B cell (primary cell): ENCODE measurements around the gene GPR183. TPM values are rescaled to one million over a fixed set of nuclear protein-coding genes. Genes with fewer than 3 reads are reported as not detected.

ENCODE experiments used
- ATAC-seq: fragments of 200-7000 bp; cut with Tn5 transposase; one replicate; pipeline ENCODE4 v1.10.0; 2021; ENCODE audit warnings: low read depth, mild to moderate bottlenecking, moderate number of reproducible peaks, moderate library complexity
- CTCF ChIA-PET: fragments of 350-600 bp; sonication (Branson Sonifier 250); formaldehyde crosslinking; loops from one replicate; lab custom pipeline; 2021; ENCODE audit warnings: antibody characterized with exemption, inconsistent platforms; lab: Charles Lee
- POLR2A ChIA-PET: fragments of 350-600 bp; sonication (Branson Sonifier 250); formaldehyde crosslinking; loops from one replicate; lab custom pipeline; 2021; ENCODE audit warnings: antibody characterized with exemption; lab: Charles Lee
- DNase-seq: peaks from one replicate; pipeline ENCODE4 v3.0.0; 2013
- H2AFZ ChIP-seq: 2 replicates; pipeline ENCODE4 v1.6.1; 2012; ENCODE audit warnings: mild to moderate bottlenecking, low read depth, low read length; ENCODE audit not compliant: insufficient read depth, poor library complexity, severe bottlenecking
- H3K27ac ChIP-seq, 2 donors: 1 replicate in 1 of 2; 2 replicates in 1 of 2; pipeline ENCODE4 v1.5.1; 2012 to 2013; ENCODE audit warnings: low read length in 2 of 2, mild to moderate bottlenecking in 2 of 2, moderate library complexity in 1 of 2
- H3K27me3 ChIP-seq, 4 experiments: fragments of 200-600 bp in 1 of 4; sonication (generic) in 1 of 4; replicated peaks in 1 of 4; 1 replicate in 2 of 4; 2 replicates in 2 of 4; pipeline versions ENCODE4 v1.6.1 to v1.7.0; 2013 to 2016; ENCODE audit warnings: low read length in 3 of 4, mild to moderate bottlenecking in 2 of 4, mixed read lengths in 1 of 4, moderate library complexity in 1 of 4; ENCODE audit not compliant: insufficient read depth in 4 of 4, control insufficient read depth in 3 of 4; ENCODE audit errors: control extremely low read depth in 1 of 4
- H3K36me3 ChIP-seq, 2 experiments: replicated peaks in 1 of 2; 1 replicate in 1 of 2; 2 replicates in 1 of 2; pipeline versions ENCODE4 v1.6.1 to v1.7.1; 2013; ENCODE audit warnings: low read length in 1 of 2; ENCODE audit not compliant: insufficient read depth in 2 of 2, control insufficient read depth in 1 of 2; ENCODE audit errors: control extremely low read depth in 1 of 2, extremely low read depth in 1 of 2
- H3K4me1 ChIP-seq, 2 donors: fragments of 200-600 bp in 1 of 2; sonication (generic) in 1 of 2; 1 replicate in 1 of 2; 2 replicates in 1 of 2; pipeline versions ENCODE4 v1.5.1 to v1.6.1; 2013 to 2017; ENCODE audit warnings: low read length in 2 of 2; ENCODE audit not compliant: control insufficient read depth in 2 of 2, insufficient read depth in 2 of 2
- H3K4me2 ChIP-seq: replicated peaks from 2 replicates; pipeline ENCODE3; 2012; ENCODE audit warnings: mild to moderate bottlenecking, low read depth, low read length; ENCODE audit not compliant: poor library complexity, severe bottlenecking
- H3K4me3 ChIP-seq, 5 experiments: fragments of 200-600 bp in 1 of 5; sonication (generic) in 1 of 5; 1 replicate in 3 of 5; 2 replicates in 2 of 5; pipeline versions ENCODE4 v1.5.1 to v1.7.0; 2011 to 2016; ENCODE audit warnings: low read length in 4 of 5, mild to moderate bottlenecking in 4 of 5, low read depth in 2 of 5, control low read depth in 1 of 5, moderate library complexity in 1 of 5; ENCODE audit not compliant: insufficient read depth in 1 of 5; ENCODE audit errors: control extremely low read depth in 1 of 5, extremely low read depth in 1 of 5
- H3K79me2 ChIP-seq: fragments of 200-600 bp; sonication (generic); one replicate; pipeline ENCODE4 v1.6.0; 2016; ENCODE audit warnings: low read length; ENCODE audit not compliant: control insufficient read depth, insufficient read depth
- H3K9ac ChIP-seq: fragments of 200-600 bp; sonication (generic); 2 replicates; pipeline ENCODE4 v1.6.1; 2017; ENCODE audit warnings: mild to moderate bottlenecking, low read length, moderate library complexity
- H3K9me3 ChIP-seq, 3 donors: one replicate each; pipeline versions ENCODE4 v1.6.1 to v1.7.1; 2013; ENCODE audit warnings: low read length in 2 of 3; ENCODE audit not compliant: control insufficient read depth in 2 of 3, insufficient read depth in 1 of 3; ENCODE audit errors: control extremely low read depth in 1 of 3
- H4K20me1 ChIP-seq: 2 replicates; pipeline ENCODE4 v1.6.0; 2012; ENCODE audit warnings: mild to moderate bottlenecking, low read length; ENCODE audit not compliant: insufficient read depth, control insufficient read depth, poor library complexity, severe bottlenecking
- H3K27ac Mint-ChIP-seq: one replicate; pipeline ENCODE4 v1.8.0; 2021; ENCODE audit warnings: mixed read lengths
- H3K27me3 Mint-ChIP-seq: one replicate; pipeline ENCODE4 v1.8.0; 2021; ENCODE audit warnings: mixed read lengths
- H3K4me1 Mint-ChIP-seq: one replicate; pipeline ENCODE4 v1.8.0; 2021; ENCODE audit warnings: mixed read lengths
- H3K4me3 Mint-ChIP-seq: one replicate; pipeline ENCODE4 v1.8.0; 2021; ENCODE audit warnings: mixed read lengths
- H3K9me3 Mint-ChIP-seq: one replicate; pipeline ENCODE4 v1.8.0; 2022; ENCODE audit warnings: mixed read lengths; ENCODE audit not compliant: insufficient read depth
- EZH2 ChIP-seq: IDR thresholded peaks from 2 replicates; pipeline ENCODE4 v1.6.1; 2012; ENCODE audit warnings: borderline replicate concordance, low read depth, mild to moderate bottlenecking, moderate library complexity, low read length; ENCODE audit not compliant: insufficient read depth, poor library complexity, severe bottlenecking
- WGBS: methylation state at CpG from one replicate; pipeline ENCODE4 v1.1.5; 2013; ENCODE audit warnings: missing lambda C conversion rate; ENCODE audit not compliant: insufficient coverage; 5-methylcytosine and 5-hydroxymethylcytosine counted together
- intact Hi-C: fragments of 100-400 bp; cut with micrococcal nuclease; formaldehyde crosslinking; loops from one replicate; pipeline ENCODE4 v1.10.0; 2022
- polyA plus RNA-seq: library from polyadenylated mRNA; depleted of rRNA; stranded (reverse); fragments of >200 nt; gene quantifications from 2 replicates; pipeline ENCODE4 v1.2.3, GENCODE V29; 2012
- total RNA-seq, 2 donors: library from RNA; stranded (reverse); fragments of 120-200 nt in 1 of 2; gene quantifications; 1 replicate in 1 of 2; 2 replicates in 1 of 2; pipeline versions ENCODE4 v1.2.3 to v1.2.4, GENCODE V29; 2013 to 2022
- TF ChIP-seq, protein P1 (sequence below): fragments of 200-600 bp; IDR thresholded peaks from one replicate; pipeline ENCODE4 v1.8.0; 2022; ENCODE audit warnings: antibody characterized with exemption, mild to moderate bottlenecking

GPR183 gene
- total and polyA plus RNA-seq, 2 donors (not counting 1 experiment from before 2014, with no cell fraction given) = 150 to 256 TPM

DNA sequence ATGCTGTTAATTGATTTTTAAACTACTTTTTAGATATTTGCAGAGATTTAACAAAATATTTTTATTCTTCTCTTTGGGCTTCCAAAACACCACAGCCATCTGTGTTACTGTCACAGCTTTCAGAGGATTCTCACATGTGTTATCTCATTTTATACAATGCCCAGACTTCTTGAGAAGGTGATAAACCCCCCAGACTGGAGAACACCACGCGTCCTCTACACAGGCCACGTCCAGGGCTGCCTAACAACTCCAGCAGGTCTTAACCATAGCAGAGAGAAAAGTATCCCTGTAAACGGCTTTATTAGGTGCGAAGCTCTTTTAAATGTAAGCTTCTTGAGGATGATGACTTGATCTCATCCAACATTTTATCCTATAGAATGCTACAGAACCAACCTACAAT is 2.0 kb downstream of the GPR183 start:
- no peak overlapping the region for H2AFZ ChIP-seq
- H3K4me3 Mint-ChIP-seq = peak overlapping the region; percentile 99
- peak overlapping the region; percentile 45 to 97 (median 71) for H3K4me3 ChIP-seq
- WGBS = no CpG with 5 or more reads among the region's 5 CpGs
- no peak for ATAC-seq
- H3K79me2 ChIP-seq = peaks cover 99% of the 10 kb centered on the region
- ChIA-PET CTCF (interaction anchor here (0.6 to 13.9 kb wide), 8 partner anchors 11 to 130 kb away, joined by 3 to 206 read pairs (median 22); no protein-coding TSS in a partner anchor), POLR2A (interaction anchor here (1.4 to 2.7 kb wide), 2 partner anchors 70 to 130 kb away, joined by 4 to 34 read pairs; no protein-coding TSS in a partner anchor)
- H3K4me1 ChIP-seq = peaks cover 67 to 70% of the 10 kb centered on the region in 2 donors
- peak overlapping the region; percentile 78 to 87 for H3K27ac ChIP-seq
- peaks cover 69% of the 10 kb centered on the region for H3K4me1 Mint-ChIP-seq
- intact Hi-C loops = loop anchor here (10.0 kb wide), 1 partner anchor 130 kb away; no protein-coding TSS in a partner anchor
- no peaks in the 10 kb centered on the region for H3K27me3 ChIP-seq
- no peak for DNase-seq
- H3K9ac ChIP-seq = peak overlapping the region; percentile 80
- H3K9me3 Mint-ChIP-seq = no peaks in the 10 kb centered on the region
- no peaks in the 10 kb centered on the region for H3K9me3 ChIP-seq
- TF ChIP-seq EZH2 = no peak
- TF ChIP-seq, protein P1, sequence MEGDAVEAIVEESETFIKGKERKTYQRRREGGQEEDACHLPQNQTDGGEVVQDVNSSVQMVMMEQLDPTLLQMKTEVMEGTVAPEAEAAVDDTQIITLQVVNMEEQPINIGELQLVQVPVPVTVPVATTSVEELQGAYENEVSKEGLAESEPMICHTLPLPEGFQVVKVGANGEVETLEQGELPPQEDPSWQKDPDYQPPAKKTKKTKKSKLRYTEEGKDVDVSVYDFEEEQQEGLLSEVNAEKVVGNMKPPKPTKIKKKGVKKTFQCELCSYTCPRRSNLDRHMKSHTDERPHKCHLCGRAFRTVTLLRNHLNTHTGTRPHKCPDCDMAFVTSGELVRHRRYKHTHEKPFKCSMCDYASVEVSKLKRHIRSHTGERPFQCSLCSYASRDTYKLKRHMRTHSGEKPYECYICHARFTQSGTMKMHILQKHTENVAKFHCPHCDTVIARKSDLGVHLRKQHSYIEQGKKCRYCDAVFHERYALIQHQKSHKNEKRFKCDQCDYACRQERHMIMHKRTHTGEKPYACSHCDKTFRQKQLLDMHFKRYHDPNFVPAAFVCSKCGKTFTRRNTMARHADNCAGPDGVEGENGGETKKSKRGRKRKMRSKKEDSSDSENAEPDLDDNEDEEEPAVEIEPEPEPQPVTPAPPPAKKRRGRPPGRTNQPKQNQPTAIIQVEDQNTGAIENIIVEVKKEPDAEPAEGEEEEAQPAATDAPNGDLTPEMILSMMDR = no peak
- H3K27ac Mint-ChIP-seq = peak overlapping the region; percentile 87
- no peaks in the 10 kb centered on the region for H3K27me3 Mint-ChIP-seq
- no peaks in the 10 kb centered on the region for H4K20me1 ChIP-seq
- peak overlapping the region; percentile 68 for H3K4me2 ChIP-seq
- H3K36me3 ChIP-seq = peaks cover 0 to 38% of the 10 kb centered on the region in 2 experiments

DNA sequence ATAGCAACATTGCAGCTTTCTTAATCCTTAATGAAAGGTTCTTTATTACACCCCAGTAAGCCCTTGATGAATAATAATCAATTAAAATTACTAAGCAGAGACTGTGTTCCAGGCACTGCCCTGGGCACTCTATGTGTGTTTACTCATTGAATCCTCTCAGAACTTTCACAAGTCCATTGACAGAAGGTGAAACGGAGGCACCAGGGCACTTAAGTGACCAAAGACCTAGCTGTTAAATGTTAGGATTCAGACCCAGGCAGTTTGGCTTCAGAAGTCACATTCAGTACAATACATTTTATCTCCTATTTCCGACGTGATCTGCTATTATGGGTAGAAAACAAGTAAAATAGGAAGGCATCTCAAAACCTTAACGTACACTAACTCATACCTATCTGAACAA is 2.7 kb downstream of the GPR183 start:
- no peaks in the 10 kb centered on the region for H4K20me1 ChIP-seq
- ChIA-PET CTCF (interaction anchor here (0.5 to 13.9 kb wide), 13 partner anchors 8 to 301 kb away, joined by 3 to 206 read pairs (median 4); no protein-coding TSS in a partner anchor), POLR2A (interaction anchor here (1.0 kb wide), 1 partner anchor 69 kb away, joined by 3 read pairs; no protein-coding TSS in a partner anchor)
- no peaks in the 10 kb centered on the region for H3K27me3 Mint-ChIP-seq
- H3K9ac ChIP-seq = peak overlapping the region; percentile 80
- H3K27ac ChIP-seq = peak overlapping the region; percentile 78 to 87
- DNase-seq (no peak), ATAC-seq (no peak)
- H3K4me1 ChIP-seq = peaks cover 67 to 70% of the 10 kb centered on the region in 2 donors
- H3K4me2 ChIP-seq = peak overlapping the region; percentile 68
- no CpG with 5 or more reads among the region's 4 CpGs for WGBS
- no peaks in the 10 kb centered on the region for H3K9me3 Mint-ChIP-seq
- H2AFZ ChIP-seq = no peak overlapping the region
- TF ChIP-seq, protein P1 = no peak
- no peak for TF ChIP-seq EZH2
- H3K27ac Mint-ChIP-seq = peak overlapping the region; percentile 79
- peaks cover 0 to 45% of the 10 kb centered on the region in 2 experiments for H3K36me3 ChIP-seq
- peak overlapping the region; percentile 94 for H3K4me3 Mint-ChIP-seq
- H3K4me3 ChIP-seq = peak overlapping the region; percentile 26 to 95 (median 69)
- no peaks in the 10 kb centered on the region for H3K9me3 ChIP-seq
- H3K79me2 ChIP-seq = peaks cover 99% of the 10 kb centered on the region
- no peaks in the 10 kb centered on the region for H3K27me3 ChIP-seq
- intact Hi-C loops = loop anchor here (10.0 kb wide), 1 partner anchor 130 kb away; no protein-coding TSS in a partner anchor
- peaks cover 69% of the 10 kb centered on the region for H3K4me1 Mint-ChIP-seq
